Skeletal muscle satellite cell (primary cell): Measurements from ENCODE around the gene SYNDIG1.

Source experiments
- H3K27me3 ChIP-seq: 2 replicates; pipeline ENCODE4 v1.7.0; 2013; ENCODE audit warnings: low read length; ENCODE audit not compliant: control insufficient read depth, insufficient read depth
- H3K36me3 ChIP-seq: 2 replicates; pipeline ENCODE4 v1.7.0; 2013; ENCODE audit warnings: mild to moderate bottlenecking, control low read depth, low read length; ENCODE audit not compliant: insufficient read depth
- H3K4me1 ChIP-seq: 2 replicates; pipeline ENCODE4 v1.7.0; 2013; ENCODE audit warnings: low read length; ENCODE audit not compliant: control insufficient read depth, insufficient read depth
- H3K4me2 ChIP-seq: 2 replicates; pipeline ENCODE4 v1.7.0; 2013; ENCODE audit warnings: mild to moderate bottlenecking, low read length
- H3K4me3 ChIP-seq: 2 replicates; pipeline ENCODE4 v1.7.0; 2013; ENCODE audit warnings: low read length
- H3K9ac ChIP-seq: 2 replicates; pipeline ENCODE4 v1.7.0; 2013; ENCODE audit warnings: mild to moderate bottlenecking, low read depth, low read length, moderate library complexity
- H3K9me3 ChIP-seq: replicated peaks from 2 replicates; pipeline ENCODE4 v1.7.0; 2013; ENCODE audit warnings: mild to moderate bottlenecking, control low read depth, low read length

SYNDIG1 gene

DNA sequence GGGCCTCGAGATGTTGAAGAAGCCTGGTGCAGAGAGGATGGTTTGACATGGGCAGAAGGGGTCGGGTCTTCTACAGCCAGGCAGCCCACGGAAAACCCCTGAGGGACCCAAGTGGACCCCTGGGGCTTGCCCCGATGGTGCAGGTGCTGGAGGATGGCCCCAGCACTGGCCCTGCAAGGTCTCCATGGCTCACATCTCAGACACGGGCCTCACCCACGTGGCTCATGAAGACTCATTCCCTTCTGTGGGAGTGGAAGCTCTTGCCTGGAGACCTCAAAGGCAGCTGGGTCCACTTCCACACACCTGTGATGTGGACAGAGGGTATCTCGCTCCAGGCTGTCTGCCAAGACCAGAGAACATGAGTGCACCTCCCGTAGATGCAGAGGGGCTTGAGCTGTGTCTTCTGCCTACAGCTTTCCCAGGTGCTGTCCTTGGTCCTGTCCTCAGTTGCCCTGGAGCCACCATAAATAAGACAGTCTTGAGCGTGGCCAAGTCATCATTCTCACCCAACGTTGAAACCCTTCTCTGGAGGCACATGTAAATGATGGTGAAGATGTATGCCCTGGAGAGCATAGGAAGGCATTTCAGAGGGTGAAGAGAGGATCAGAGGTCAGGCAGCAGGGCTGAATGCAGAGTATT, 108.0 kb downstream of the SYNDIG1 start:
- Histone ChIP-seq H3K27me3 (peaks cover 9% of the 10 kb centered on the region), H3K4me1 (no peaks in the 10 kb centered on the region), H3K9ac (no peak overlapping the region), H3K4me2 (no peak overlapping the region), H3K36me3 (no peaks in the 10 kb centered on the region), H3K9me3 (no peaks in the 10 kb centered on the region), H3K4me3 (no peak overlapping the region)

DNA sequence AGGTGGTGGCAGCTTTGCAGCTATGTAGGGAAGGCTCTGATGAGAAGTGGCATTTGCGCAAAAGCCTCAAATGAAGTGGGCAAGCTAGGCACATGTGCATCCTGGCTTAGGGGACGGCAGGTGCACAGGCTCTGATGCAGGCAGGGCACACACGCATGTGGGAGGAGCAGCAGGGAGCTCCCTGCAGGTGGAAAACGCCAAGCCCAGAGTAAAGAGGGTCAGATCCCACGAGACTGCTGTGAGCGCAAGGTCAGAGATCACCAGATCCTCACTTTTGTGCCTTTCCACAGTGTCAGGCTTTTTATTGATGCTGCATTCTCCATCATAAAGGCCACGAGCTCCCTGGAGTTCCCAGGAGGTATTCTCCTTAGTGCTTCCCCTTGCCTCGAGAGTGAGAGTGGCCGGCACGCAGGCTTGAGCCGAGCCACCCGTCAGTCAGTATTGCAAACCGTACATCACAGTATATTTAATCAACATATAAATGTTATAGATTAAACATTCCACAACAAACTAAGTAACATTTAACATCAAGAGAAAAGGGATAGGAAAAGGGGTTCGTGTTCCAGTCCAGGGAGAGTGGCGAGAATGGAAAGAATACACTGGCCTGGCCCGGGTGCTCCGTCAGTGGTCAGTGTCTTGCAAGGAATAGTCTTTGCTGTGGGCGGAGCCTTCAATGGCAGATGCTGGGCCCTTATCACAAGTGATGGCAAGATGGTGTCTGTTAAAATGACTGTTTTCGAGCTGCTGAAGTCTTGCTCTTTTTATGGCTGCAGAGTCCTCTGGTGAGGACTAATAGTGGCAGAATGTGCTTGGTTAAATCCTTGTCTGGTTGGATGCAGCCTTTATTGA, 109.4 kb downstream of the SYNDIG1 start:
- no peak overlapping the region for H3K4me3 ChIP-seq
- no peaks in the 10 kb centered on the region for H3K4me1 ChIP-seq
- H3K9me3 ChIP-seq, result no peaks in the 10 kb centered on the region
- no peak overlapping the region for H3K4me2 ChIP-seq
- H3K36me3 ChIP-seq, result no peaks in the 10 kb centered on the region
- H3K9ac ChIP-seq, result no peak overlapping the region
- no peaks in the 10 kb centered on the region for H3K27me3 ChIP-seq

DNA sequence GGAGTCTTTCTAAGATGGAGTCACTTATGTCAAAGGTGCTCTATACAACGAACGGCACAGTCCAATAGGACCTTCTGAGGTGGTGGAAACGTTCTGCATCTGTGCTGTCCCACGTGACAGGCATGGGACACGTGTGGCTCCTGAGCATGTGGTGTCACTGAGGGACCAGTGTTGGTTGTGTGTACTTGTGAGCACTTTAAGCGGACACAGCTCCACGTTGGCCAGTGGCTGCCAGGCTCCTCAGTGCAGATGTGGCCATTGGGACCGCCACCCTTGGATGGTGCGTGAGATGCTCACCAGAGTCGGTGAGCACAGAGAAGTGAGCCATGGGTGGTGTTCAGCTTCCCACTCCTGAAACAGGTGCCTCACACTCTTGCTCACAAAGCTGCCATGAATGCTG, 110.0 kb downstream of the SYNDIG1 start:
- H3K9me3 ChIP-seq, result no peaks in the 10 kb centered on the region
- H3K27me3 ChIP-seq, result no peaks in the 10 kb centered on the region
- no peak overlapping the region for H3K9ac ChIP-seq
- H3K4me1 ChIP-seq, result no peaks in the 10 kb centered on the region
- H3K36me3 ChIP-seq, result no peaks in the 10 kb centered on the region
- H3K4me3 ChIP-seq, result no peak overlapping the region
- H3K4me2 ChIP-seq, result no peak overlapping the region

DNA sequence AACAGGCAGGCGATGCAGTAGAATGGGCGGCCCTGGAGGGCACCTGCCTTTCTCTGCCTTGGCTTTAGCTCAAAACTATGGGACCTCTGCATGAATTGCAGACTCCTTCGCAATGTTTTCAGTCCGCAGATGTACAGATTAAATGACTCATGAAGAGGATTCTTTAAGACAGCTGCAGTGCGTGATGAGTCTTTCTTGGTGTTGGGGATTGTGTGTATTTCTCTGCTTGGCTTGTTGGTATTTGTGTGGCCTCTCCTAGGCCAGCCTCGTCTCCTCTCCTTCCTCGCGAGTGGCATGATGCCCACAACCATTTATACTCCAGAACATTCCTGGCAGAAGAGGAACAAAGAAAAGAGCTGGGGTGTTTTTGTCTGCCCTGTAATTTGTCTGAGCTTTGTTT, 110.6 kb downstream of the SYNDIG1 start:
- no peak overlapping the region for H3K4me2 ChIP-seq
- no peaks in the 10 kb centered on the region for H3K27me3 ChIP-seq
- H3K9ac ChIP-seq, result no peak overlapping the region
- H3K36me3 ChIP-seq, result no peaks in the 10 kb centered on the region
- no peaks in the 10 kb centered on the region for H3K4me1 ChIP-seq
- no peak overlapping the region for H3K4me3 ChIP-seq
- H3K9me3 ChIP-seq, result no peaks in the 10 kb centered on the region

DNA sequence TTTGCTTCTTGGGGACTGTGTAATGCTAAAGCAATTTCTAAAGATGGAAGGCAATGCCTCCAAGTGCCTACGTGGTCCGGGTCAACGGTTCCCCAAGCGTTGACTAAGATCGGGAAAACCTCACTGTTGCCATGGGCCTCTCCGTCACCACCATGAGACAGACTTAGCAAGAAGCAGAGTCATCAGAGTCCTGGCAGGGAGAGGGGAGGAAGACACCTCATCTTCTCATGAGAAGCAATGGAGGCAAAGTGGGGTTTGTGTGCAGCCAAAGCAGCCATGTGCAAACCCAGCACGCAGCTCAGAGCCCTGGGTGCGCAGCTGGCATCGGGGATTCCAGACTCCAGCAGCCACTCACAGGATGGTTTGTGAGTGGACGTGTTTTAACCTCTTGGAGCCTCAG, 111.4 kb downstream of the SYNDIG1 start:
- no peak overlapping the region for H3K4me3 ChIP-seq
- H3K4me1 ChIP-seq, result no peaks in the 10 kb centered on the region
- no peaks in the 10 kb centered on the region for H3K9me3 ChIP-seq
- no peaks in the 10 kb centered on the region for H3K27me3 ChIP-seq
- H3K4me2 ChIP-seq, result no peak overlapping the region
- H3K9ac ChIP-seq, result no peak overlapping the region
- no peaks in the 10 kb centered on the region for H3K36me3 ChIP-seq

DNA sequence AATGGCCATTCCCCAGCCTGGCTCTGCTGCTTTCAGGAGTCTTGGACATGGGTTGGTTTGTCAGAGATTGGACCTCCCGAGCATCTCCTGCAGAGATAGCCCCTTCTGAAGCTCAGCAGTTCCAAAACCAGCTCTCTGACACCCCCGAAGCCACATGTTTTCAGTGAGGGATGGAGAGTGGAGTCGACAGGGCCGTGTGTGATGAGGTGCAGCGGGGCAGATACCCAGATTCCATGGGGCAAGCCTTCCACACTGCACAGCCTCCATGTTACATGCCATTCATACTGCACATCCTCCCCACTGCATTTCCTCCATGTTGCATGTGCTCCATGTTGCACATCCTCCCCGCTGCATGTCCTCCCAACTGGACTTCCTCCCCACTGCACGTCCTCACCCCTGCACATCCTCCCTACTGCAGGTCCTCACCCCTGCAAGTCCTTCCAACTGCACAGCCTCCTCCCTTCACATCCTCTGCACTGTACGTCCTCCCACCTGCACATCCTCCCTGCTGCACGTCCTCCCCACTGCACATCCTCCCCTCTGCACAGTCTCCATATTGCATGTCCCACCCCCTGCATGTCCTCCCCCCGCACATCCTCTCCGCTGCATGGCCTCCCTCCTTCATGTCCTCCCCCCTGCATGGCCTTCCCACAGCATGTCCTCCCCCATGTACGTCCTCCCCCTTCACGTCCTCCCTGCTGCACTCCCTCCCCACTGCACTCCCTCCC, 112.2 kb downstream of the SYNDIG1 start:
- Histone ChIP-seq H3K27me3 (peaks cover 5% of the 10 kb centered on the region), H3K36me3 (no peaks in the 10 kb centered on the region), H3K9me3 (no peaks in the 10 kb centered on the region), H3K4me3 (no peak overlapping the region), H3K4me2 (no peak overlapping the region), H3K4me1 (no peaks in the 10 kb centered on the region), H3K9ac (no peak overlapping the region)

DNA sequence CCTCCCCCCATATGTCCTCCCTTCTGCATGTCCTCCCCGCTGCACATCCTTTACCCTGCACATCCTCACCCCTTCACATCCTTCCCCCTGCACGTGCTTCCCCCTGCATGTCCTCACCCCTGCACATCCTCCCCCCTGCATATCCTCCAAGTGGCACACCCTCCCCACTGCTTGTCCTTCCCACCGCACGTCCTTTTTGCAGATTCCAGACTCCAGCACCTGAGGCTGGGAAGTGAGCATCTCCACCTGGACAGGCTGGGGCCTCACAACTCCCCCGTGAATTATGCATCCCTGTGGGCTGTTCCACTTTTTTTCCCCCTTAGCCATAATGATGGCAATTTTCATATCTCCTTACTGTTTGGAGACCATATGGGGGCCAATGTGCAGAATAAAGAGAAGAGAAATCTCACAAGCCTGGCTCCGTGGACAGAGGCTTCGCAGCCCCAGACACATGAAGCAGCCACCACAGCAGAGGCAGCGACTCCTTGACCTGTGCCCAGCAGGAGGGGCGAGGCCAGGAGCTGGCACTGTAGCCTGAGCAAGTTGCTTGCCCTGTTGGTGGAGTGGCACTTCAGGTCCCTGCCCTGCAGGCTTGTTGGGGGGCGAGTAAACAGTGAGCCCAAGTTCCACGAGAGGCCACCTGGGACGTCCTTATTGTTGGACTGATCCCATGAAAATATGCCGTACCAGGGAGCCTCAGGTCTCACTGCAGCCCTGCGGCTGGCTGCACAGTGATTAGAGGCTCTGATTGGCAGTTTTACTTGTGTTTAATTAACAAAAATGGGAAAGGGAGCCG, 113.1 kb downstream of the SYNDIG1 start:
- H3K9ac ChIP-seq, result no peak overlapping the region
- peaks cover 9% of the 10 kb centered on the region for H3K27me3 ChIP-seq
- H3K4me1 ChIP-seq, result no peaks in the 10 kb centered on the region
- H3K4me3 ChIP-seq, result no peak overlapping the region
- no peak overlapping the region for H3K4me2 ChIP-seq
- no peaks in the 10 kb centered on the region for H3K9me3 ChIP-seq
- H3K36me3 ChIP-seq, result no peaks in the 10 kb centered on the region

DNA sequence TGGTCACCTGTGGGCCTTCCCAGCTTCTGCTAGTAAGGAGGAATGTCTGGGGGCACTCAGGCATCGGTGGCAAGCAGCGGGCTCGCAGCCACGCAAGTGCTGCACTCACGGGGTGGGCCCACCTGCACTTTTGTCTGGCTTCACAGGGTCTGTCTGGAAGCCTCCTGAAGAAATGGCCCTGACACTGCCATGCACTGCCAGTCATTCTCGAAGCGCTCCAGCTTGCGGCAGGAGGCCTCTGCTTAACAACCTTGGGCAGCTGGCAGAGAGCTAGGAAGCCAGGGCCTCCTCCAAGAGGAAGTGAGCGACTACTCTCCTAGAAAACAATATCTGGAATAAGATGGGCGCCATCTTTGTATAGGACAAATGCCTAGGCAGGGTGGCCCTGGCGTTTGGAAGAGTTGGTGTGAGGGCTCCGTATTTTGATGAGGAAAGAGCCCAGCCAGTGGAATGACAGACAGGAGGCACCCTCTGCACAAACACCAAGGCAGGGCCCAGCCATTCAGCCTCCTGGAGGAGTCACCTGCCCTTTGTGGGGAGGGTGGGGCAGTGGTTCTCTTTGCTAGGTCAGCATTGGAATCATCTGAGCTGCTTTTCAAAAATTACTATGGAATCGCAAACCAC, 113.9 kb downstream of the SYNDIG1 start:
- peaks cover 9% of the 10 kb centered on the region for H3K27me3 ChIP-seq
- no peak overlapping the region for H3K4me2 ChIP-seq
- H3K9me3 ChIP-seq, result no peaks in the 10 kb centered on the region
- H3K36me3 ChIP-seq, result no peaks in the 10 kb centered on the region
- no peaks in the 10 kb centered on the region for H3K4me1 ChIP-seq
- H3K9ac ChIP-seq, result no peak overlapping the region
- no peak overlapping the region for H3K4me3 ChIP-seq

DNA sequence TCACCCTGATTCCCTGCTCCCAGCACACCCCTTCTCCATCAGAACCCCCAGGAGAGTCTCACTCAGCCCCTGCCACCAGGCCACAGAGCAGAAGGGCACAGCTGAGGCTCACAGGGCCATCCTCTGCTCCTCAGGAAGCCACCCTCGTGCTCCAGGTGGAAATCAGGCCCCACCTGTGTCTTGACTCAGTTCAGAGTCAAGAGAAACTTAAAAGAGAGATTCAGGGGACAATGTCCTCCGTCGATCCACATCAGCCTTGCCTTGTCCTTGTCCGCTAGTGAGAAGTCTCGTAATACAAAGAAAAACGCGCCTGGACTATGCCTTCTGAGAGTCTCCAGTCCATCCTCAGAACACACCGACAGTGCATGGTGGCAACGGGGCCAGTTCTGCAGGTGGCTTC, 114.6 kb downstream of the SYNDIG1 start:
- H3K9me3 ChIP-seq, result no peaks in the 10 kb centered on the region
- no peak overlapping the region for H3K9ac ChIP-seq
- H3K4me1 ChIP-seq, result no peaks in the 10 kb centered on the region
- no peak overlapping the region for H3K4me3 ChIP-seq
- no peak overlapping the region for H3K4me2 ChIP-seq
- H3K36me3 ChIP-seq, result no peaks in the 10 kb centered on the region
- peaks cover 9% of the 10 kb centered on the region for H3K27me3 ChIP-seq

DNA sequence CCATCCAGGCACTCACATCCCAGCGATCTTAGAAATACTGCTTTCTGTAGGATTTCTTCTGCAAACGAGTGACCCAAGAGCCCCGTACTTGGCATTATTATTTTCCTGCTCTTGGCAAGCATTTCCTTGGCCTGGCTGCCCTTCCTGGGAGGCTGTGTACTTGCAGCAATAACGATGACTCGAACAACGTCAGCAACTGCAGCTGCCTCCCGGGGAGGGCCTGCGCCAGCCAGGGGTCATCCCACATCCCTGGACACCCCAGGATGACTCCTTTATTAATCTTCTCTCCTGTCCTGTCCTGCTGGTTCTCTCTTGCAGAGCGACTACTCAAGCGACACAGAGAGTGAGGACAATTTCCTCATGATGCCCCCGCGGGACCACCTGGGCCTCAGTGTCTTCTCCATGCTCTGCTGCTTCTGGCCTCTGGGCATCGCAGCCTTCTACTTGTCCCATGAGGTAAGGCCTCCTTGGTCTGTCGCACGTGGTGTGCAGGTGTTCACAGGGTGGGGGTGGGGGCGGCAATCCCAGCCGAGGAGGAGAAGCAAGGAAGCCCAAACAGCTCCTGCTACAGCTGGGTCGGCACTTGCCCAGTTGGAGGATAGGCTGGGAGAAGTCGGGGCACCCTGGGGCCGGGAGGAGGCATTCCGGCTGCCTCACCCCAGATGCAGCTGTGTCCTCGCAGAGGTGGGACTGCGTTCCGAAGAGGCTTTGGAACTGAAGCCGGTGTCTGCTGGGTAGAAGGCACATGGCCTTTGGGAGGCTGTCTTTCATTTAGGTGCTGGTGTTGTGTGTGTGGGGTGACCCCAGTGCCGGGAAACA, 115.3 kb downstream of the SYNDIG1 start:
- Histone ChIP-seq H3K4me2 (no peak overlapping the region), H3K36me3 (no peaks in the 10 kb centered on the region), H3K9me3 (no peaks in the 10 kb centered on the region), H3K4me3 (no peak overlapping the region), H3K27me3 (peaks cover 9% of the 10 kb centered on the region), H3K4me1 (no peaks in the 10 kb centered on the region), H3K9ac (no peak overlapping the region)
